Measurements from ENCODE around the gene CASS4.

Gene CASS4

GRCh38 chr20:56424931-56425330 lies 12.9 kb downstream of the CASS4 start:
- DNase-seq: no peak

GRCh38 chr20:56426026-56426425 lies 14.0 kb downstream of the CASS4 start:
- DNase-seq: no peak

GRCh38 chr20:56426926-56427325 lies 14.9 kb downstream of the CASS4 start:
- no peak for DNase-seq

GRCh38 chr20:56427797-56428196 lies 15.7 kb downstream of the CASS4 start:
- DNase-seq: no peak

- DNase-seq: no peak
Measured at GRCh38 chr20:56428410-56428809, 16.4 kb downstream of the CASS4 start.

GRCh38 chr20:56428881-56429280 lies 16.8 kb downstream of the CASS4 start:
- DNase-seq: no peak

- DNase-seq: no peak
Measured at GRCh38 chr20:56429502-56429901, 17.4 kb downstream of the CASS4 start.

GRCh38 chr20:56429941-56430340 lies 17.9 kb downstream of the CASS4 start:
- no peak for DNase-seq

- no peak for DNase-seq
Measured at GRCh38 chr20:56430461-56430860, 18.4 kb downstream of the CASS4 start.

GRCh38 chr20:56430957-56431356 lies 18.9 kb downstream of the CASS4 start:
- no peak for DNase-seq

- DNase-seq: no peak
Measured at GRCh38 chr20:56431471-56431870, 19.4 kb downstream of the CASS4 start.

GRCh38 chr20:56433221-56433879 lies 21.3 kb downstream of the CASS4 start:
- no peak for DNase-seq

GRCh38 chr20:56433880-56434255 lies 21.8 kb downstream of the CASS4 start:
- DNase-seq: no peak

- DNase-seq: no peak
Measured at GRCh38 chr20:56437196-56437960, 25.3 kb downstream of the CASS4 start.

GRCh38 chr20:56438284-56438683 lies 26.2 kb downstream of the CASS4 start:
- DNase-seq: no peak

GRCh38 chr20:56439771-56440291 lies 27.8 kb downstream of the CASS4 start:
- no peak for DNase-seq

GRCh38 chr20:56440346-56441007 lies 28.4 kb downstream of the CASS4 start:
- DNase-seq: no peak

- DNase-seq: no peak
Measured at GRCh38 chr20:56442389-56443365, 30.6 kb downstream of the CASS4 start.

GRCh38 chr20:56443654-56444540 lies 31.8 kb downstream of the CASS4 start:
- peak; percentile 3 for DNase-seq

- DNase-seq: no peak
Measured at GRCh38 chr20:56445130-56445529, 33.1 kb downstream of the CASS4 start.

GRCh38 chr20:56445540-56445939 lies 33.5 kb downstream of the CASS4 start:
- no peak for DNase-seq

GRCh38 chr20:56447227-56447626 lies 35.2 kb downstream of the CASS4 start:
- DNase-seq: no peak

Data from DMS153 (cell line).